Keratinocyte (primary cell): ENCODE results near the gene ECI1. TPM values are rescaled to one million over a fixed set of nuclear protein-coding genes. Genes with fewer than 3 reads are reported as not detected.

Source experiments
- DNase-seq: peaks from one replicate; pipeline ENCODE4 v3.0.0-alpha.2; 2011; ENCODE audit warnings: low read depth, missing footprints, low spot score
- FAIRE-seq: peaks from 2 replicates; lab custom pipeline; 2011; peaks lifted over from hg19 to GRCh38; lab: Jason Lieb, UNC
- H2AFZ ChIP-seq: 2 replicates; pipeline ENCODE4 v1.6.0; 2012; ENCODE audit warnings: low read length, control low read depth, inconsistent platforms; ENCODE audit not compliant: control insufficient read depth
- H3K27ac ChIP-seq: 2 replicates; pipeline ENCODE4 v1.5.1; 2011; ENCODE audit warnings: low read length; ENCODE audit not compliant: control insufficient read depth, insufficient read depth
- H3K27me3 ChIP-seq: 3 replicates; pipeline ENCODE4 v1.6.0; 2011; ENCODE audit warnings: low read length; ENCODE audit not compliant: control insufficient read depth, insufficient read depth; ENCODE audit errors: extremely low read depth
- H3K36me3 ChIP-seq, 2 experiments: 2 replicates in 1 of 2; 3 replicates in 1 of 2; pipeline ENCODE4 v1.5.1; 2011; ENCODE audit warnings: low read length in 2 of 2, mild to moderate bottlenecking in 1 of 2; ENCODE audit not compliant: control insufficient read depth in 2 of 2, insufficient read depth in 2 of 2; ENCODE audit errors: extremely low read depth in 1 of 2
- H3K4me1 ChIP-seq: 3 replicates; pipeline ENCODE4 v1.5.1; 2011; ENCODE audit warnings: low read length; ENCODE audit not compliant: control insufficient read depth, insufficient read depth; ENCODE audit errors: extremely low read depth
- H3K4me2 ChIP-seq: 3 replicates; pipeline ENCODE4 v1.6.0; 2011; ENCODE audit warnings: low read depth, low read length; ENCODE audit not compliant: control insufficient read depth, insufficient read depth; ENCODE audit errors: extremely low read depth
- H3K4me3 ChIP-seq, 3 experiments: fragments of 200-600 bp in 1 of 3; sonication (generic) in 1 of 3; 2 replicates in 2 of 3; 3 replicates in 1 of 3; pipeline ENCODE4 v1.5.1; 2011 to 2016; ENCODE audit warnings: low read length in 3 of 3, mild to moderate bottlenecking in 3 of 3, control low read depth in 2 of 3, inconsistent platforms in 1 of 3, low read depth in 1 of 3, mixed read lengths in 1 of 3, mixed run types in 1 of 3, moderate library complexity in 1 of 3; ENCODE audit not compliant: control insufficient read depth in 2 of 3, insufficient read depth in 2 of 3; ENCODE audit errors: extremely low read depth in 1 of 3
- H3K79me2 ChIP-seq: 2 replicates; pipeline ENCODE4 v1.6.0; 2012; ENCODE audit warnings: low read length; ENCODE audit not compliant: control insufficient read depth, insufficient read depth
- H3K9ac ChIP-seq: 3 replicates; pipeline ENCODE4 v1.6.0; 2011; ENCODE audit warnings: low read length; ENCODE audit not compliant: control insufficient read depth, insufficient read depth; ENCODE audit errors: extremely low read depth
- H3K9me1 ChIP-seq: 3 replicates; pipeline ENCODE4 v1.6.0; 2011; ENCODE audit warnings: low read length; ENCODE audit not compliant: control insufficient read depth, insufficient read depth; ENCODE audit errors: extremely low read depth
- H3K9me3 ChIP-seq: 2 replicates; pipeline ENCODE4 v1.5.1; 2012; ENCODE audit warnings: low read depth, low read length; ENCODE audit not compliant: control insufficient read depth
- H4K20me1 ChIP-seq: 3 replicates; pipeline ENCODE4 v1.6.0; 2011; ENCODE audit warnings: low read length; ENCODE audit not compliant: control insufficient read depth, insufficient read depth; ENCODE audit errors: extremely low read depth
- CTCF ChIP-seq, 3 experiments: IDR thresholded peaks in 1 of 3; conservative IDR thresholded peaks in 1 of 3; optimal IDR thresholded peaks in 1 of 3; 2 replicates in 2 of 3; 3 replicates in 1 of 3; pipeline versions ENCODE3 to v1.5.1; 2011; ENCODE audit warnings: low read length in 3 of 3, mild to moderate bottlenecking in 3 of 3, moderate library complexity in 2 of 3, control low read depth in 1 of 3, inconsistent platforms in 1 of 3; ENCODE audit not compliant: insufficient read depth in 2 of 3; ENCODE audit errors: extremely low read depth in 1 of 3
- EZH2 ChIP-seq: IDR thresholded peaks from one replicate; pipeline ENCODE4 v1.6.1; 2012; ENCODE audit warnings: inconsistent platforms, mild to moderate bottlenecking, low read length, moderate library complexity
- dilution Hi-C: fragments of 300-500 bp; cut with MboI; formaldehyde crosslinking; loops from one replicate; pipeline ENCODE4 v1.7.0; 2020; ENCODE audit warnings: low sequenced_read_pairs; ENCODE audit not compliant: extremely low pct_ligation_motif_present
- polyA plus RNA-seq, 5 experiments: library from polyadenylated mRNA; depleted of rRNA in 3 of 5; stranded (reverse) in 3 of 5; stranded (forward) in 1 of 5; unstranded in 1 of 5; fragments of >200 nt; gene quantifications; 1 replicate in 1 of 5; 2 replicates in 3 of 5; 3 replicates in 1 of 5; pipeline versions ENCODE4 v1.2.1 to v1.2.3, GENCODE V29; 2011 to 2012; ENCODE audit warnings: missing spikeins in 2 of 5, low read depth in 1 of 5, low replicate concordance in 1 of 5

ECI1 gene
- polyA plus RNA-seq, 1 donor (not counting 4 experiments of a cell fraction or from before 2014, with no cell fraction given) = 19.7 TPM

GRCh38 chr16:2200313-2200712, 51.1 kb downstream of the ECI1 start:
- H3K4me3 ChIP-seq = no peak overlapping the region
- H3K27me3 ChIP-seq = peaks cover 17% of the 10 kb centered on the region
- no peak for FAIRE-seq
- H3K9ac ChIP-seq = no peak overlapping the region
- H3K9me1 ChIP-seq = no peaks in the 10 kb centered on the region
- no peaks in the 10 kb centered on the region for H3K9me3 ChIP-seq
- no peak for DNase-seq
- peaks cover 15% of the 10 kb centered on the region for H3K4me1 ChIP-seq
- no peaks in the 10 kb centered on the region for H3K79me2 ChIP-seq
- no peak for TF ChIP-seq CTCF (optimal IDR thresholded peaks at IDR 0.05 in 1 of 3, IDR thresholded peaks at IDR 0.05 in 1 of 3, conservative IDR thresholded peaks at IDR 0.05 in 1 of 3; ENCODE audit: extremely low read depth in 1 of 3, insufficient read depth in 2 of 3, low read length in 3 of 3)
- TF ChIP-seq EZH2 = no peak
- dilution Hi-C loops = no loop called here
- no peak overlapping the region for H3K4me2 ChIP-seq
- H3K27ac ChIP-seq = no peak overlapping the region
- no peaks in the 10 kb centered on the region for H4K20me1 ChIP-seq
- no peak overlapping the region for H2AFZ ChIP-seq
- no peaks in the 10 kb centered on the region for H3K36me3 ChIP-seq

- no peaks in the 10 kb centered on the region for H3K9me1 ChIP-seq
- dilution Hi-C loops = no loop called here
- H3K27me3 ChIP-seq = peaks cover 23% of the 10 kb centered on the region
- DNase-seq (no peak), FAIRE-seq (no peak)
- TF ChIP-seq CTCF (optimal IDR thresholded peaks at IDR 0.05 in 1 of 3, IDR thresholded peaks at IDR 0.05 in 1 of 3, conservative IDR thresholded peaks at IDR 0.05 in 1 of 3; ENCODE audit: extremely low read depth in 1 of 3, insufficient read depth in 2 of 3, low read length in 3 of 3) = no peak
- H4K20me1 ChIP-seq = no peaks in the 10 kb centered on the region
- H3K79me2 ChIP-seq = no peaks in the 10 kb centered on the region
- no peak overlapping the region for H3K4me3 ChIP-seq
- no peaks in the 10 kb centered on the region for H3K9me3 ChIP-seq
- no peak overlapping the region for H3K9ac ChIP-seq
- H3K4me2 ChIP-seq = no peak overlapping the region
- H3K4me1 ChIP-seq = peaks cover 16% of the 10 kb centered on the region
- H3K27ac ChIP-seq = no peak overlapping the region
- H2AFZ ChIP-seq = no peak overlapping the region
- no peaks in the 10 kb centered on the region for H3K36me3 ChIP-seq
Measured at GRCh38 chr16:2199621-2200139, 51.7 kb downstream of the ECI1 start.
